K562 treated with DMSO at 1 percent for 48 hours (cell line): Measurements from ENCODE around the gene DSTYK. TPM values are rescaled to one million over a fixed set of nuclear protein-coding genes. Genes with fewer than 3 reads are reported as not detected.

Source experiments
- total RNA-seq: library from RNA; unstranded; fragments of 300-600 nt; gene quantifications from 2 replicates; pipeline ENCODE4 v1.2.3, GENCODE V29; 2022; ENCODE audit warnings: low replicate concordance; ENCODE audit errors: extremely low read depth

DSTYK gene
- total RNA-seq, result not detected in 2 replicates

DNA sequence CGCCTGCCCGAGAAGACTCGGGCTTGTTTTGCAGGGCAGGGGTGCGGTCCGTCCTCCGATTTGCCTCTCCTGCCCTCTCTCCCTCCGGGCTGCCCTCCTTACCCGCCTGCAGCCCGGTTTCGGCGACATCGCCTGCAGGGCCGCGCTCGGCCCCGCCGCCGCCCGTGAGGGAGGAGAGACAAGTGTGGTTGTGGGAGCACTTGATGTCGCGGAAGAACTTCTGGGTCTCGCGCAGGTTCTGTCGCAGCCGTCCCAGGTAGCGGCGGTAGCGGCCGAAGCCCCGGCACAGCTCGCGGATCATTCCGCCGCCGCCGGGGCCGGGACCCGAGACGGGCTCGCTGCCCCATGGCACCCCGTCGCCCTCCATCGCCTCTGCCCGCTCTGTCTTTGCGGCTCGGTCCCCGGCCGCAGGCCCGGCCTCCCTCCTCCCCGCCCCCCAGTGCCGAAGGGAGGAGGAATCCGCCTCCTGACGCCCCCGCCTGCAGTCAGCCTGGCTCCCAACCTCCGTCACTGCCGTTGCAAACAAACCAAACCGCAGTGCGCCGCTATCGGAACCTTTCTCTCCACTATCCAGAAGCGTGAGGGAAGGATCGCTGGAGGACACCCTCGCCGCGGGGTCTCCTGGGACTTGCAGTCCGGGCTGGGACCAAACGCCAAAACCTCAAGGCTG, at the start of gene DSTYK:
DSTYK (minus strand) TSS at position 534 of the 670 bp plus-strand sequence; CDS start at position 367, 167 bp downstream.

DNA sequence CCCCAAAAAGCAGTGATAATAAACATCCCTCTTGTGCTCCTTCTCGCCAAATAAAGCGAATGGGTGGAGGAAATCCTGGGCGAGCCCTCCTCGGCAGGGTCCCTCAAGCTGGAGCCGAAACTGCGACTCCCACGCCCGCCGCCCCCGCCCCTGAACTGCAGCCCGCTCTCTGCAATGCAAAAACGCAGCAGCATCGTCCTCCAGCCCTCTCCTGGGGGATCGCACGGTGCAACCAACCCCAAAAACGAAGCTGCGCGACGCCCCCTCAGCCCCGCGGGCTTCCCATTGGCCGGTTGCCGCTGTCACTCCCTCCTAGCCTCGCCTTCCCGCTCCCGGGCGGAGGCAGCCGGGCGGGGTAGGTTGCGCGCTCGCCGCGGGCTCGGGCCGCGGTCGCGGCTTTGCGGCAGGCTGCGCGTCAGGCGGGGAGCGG, 16.1 kb upstream of the DSTYK start, which contains the start of gene TMCC2:
TMCC2 (plus strand) TSS at position 363 of the 430 bp plus-strand sequence. CDS start 619 bp downstream, outside the sequence.

GRCh38 chr1:205121660-205122488, 89.6 kb downstream of the DSTYK start, which contains the start of gene RBBP5:
Gene RBBP5, minus strand, starts transcription at chr1:205121978. Its CDS starts 105 bp downstream, at chr1:205121873.

Other genes with a start within 250 kb of the DSTYK start
- gene CNTN2, start 168.5 kb downstream of the DSTYK start, total RNA-seq, result not detected in 2 replicates
- gene TMEM81, start 127.2 kb downstream of the DSTYK start, total RNA-seq, result not detected in 2 replicates
- not detected in 2 replicates for gene RBBP5, start 89.7 kb downstream of the DSTYK start, total RNA-seq
- gene TMCC2, start 16.2 kb upstream of the DSTYK start, total RNA-seq, result not detected in 2 replicates
- not detected in 2 replicates for gene NUAK2, start 110.0 kb upstream of the DSTYK start, total RNA-seq
- gene KLHDC8A, start 145.2 kb upstream of the DSTYK start, total RNA-seq, result not detected in 2 replicates
- not detected in 2 replicates for gene LEMD1, start 210.4 kb upstream of the DSTYK start, total RNA-seq
- not detected in 2 replicates for gene BLACAT1, start 244.3 kb upstream of the DSTYK start, total RNA-seq